Upper lobe of left lung (tissue), 4 donors: ENCODE data around the gene NPPB.

Experiments used
- POLR2A ChIP-seq, 4 donors: fragments of 450-650 bp; IDR thresholded peaks; one replicate each; pipeline ENCODE4 v1.5.1; 2016 to 2017; ENCODE audit warnings: antibody characterized with exemption in 4 of 4, mild to moderate bottlenecking in 2 of 4
- TF ChIP-seq, protein P1 (sequence below), 6 experiments: fragments of 450-650 bp in 4 of 6; fragments of 200-600 bp in 2 of 6; sonication (generic) in 2 of 6; IDR thresholded peaks; one replicate each; pipeline ENCODE4 v1.5.1; 2016 to 2019; ENCODE audit warnings: antibody characterized with exemption in 6 of 6

DNA sequence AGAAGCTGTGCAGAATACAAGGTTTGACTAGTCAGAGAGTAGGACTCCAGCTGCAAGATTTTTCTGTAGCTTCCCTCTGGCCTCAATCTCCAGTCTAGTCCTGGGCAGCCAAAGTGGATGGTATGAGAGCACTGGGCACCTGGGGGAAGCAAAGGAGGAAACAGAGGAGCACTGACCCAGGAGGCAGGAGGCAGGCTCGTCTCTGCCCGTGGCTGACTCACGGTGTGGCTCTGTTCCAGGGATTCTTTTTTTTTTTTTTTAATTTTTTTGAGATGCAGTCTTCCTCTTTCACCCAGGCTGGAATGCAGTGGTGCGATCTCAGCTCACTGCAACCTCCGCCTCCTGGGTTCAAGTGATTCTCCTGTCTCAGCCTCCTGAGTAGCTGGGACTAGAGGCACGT, 4.1 kb upstream of the NPPB start:
- TF ChIP-seq, protein P1, sequence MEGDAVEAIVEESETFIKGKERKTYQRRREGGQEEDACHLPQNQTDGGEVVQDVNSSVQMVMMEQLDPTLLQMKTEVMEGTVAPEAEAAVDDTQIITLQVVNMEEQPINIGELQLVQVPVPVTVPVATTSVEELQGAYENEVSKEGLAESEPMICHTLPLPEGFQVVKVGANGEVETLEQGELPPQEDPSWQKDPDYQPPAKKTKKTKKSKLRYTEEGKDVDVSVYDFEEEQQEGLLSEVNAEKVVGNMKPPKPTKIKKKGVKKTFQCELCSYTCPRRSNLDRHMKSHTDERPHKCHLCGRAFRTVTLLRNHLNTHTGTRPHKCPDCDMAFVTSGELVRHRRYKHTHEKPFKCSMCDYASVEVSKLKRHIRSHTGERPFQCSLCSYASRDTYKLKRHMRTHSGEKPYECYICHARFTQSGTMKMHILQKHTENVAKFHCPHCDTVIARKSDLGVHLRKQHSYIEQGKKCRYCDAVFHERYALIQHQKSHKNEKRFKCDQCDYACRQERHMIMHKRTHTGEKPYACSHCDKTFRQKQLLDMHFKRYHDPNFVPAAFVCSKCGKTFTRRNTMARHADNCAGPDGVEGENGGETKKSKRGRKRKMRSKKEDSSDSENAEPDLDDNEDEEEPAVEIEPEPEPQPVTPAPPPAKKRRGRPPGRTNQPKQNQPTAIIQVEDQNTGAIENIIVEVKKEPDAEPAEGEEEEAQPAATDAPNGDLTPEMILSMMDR (IDR thresholded peaks at IDR 0.05) = no peak
- TF ChIP-seq POLR2A (IDR thresholded peaks at IDR 0.05) = no peak
